Lower lobe of right lung (tissue), 2 donors: Measurements from ENCODE around the gene PCCA. TPM values are rescaled to one million over a fixed set of nuclear protein-coding genes. Genes with fewer than 3 reads are reported as not detected.

Source experiments
- ATAC-seq, 2 donors: fragments of 200-7000 bp; cut with Tn5 transposase; one replicate each; pipeline ENCODE4 v1.9.1; 2020 to 2022; ENCODE audit warnings: mild to moderate bottlenecking in 2 of 2, moderate library complexity in 2 of 2
- DNase-seq: peaks from one replicate; pipeline ENCODE4 v3.0.0-alpha.2; 2020
- H3K27ac ChIP-seq: fragments of 200-600 bp; one replicate; pipeline ENCODE4 v1.8.0; 2022
- H3K27me3 ChIP-seq: fragments of 200-600 bp; one replicate; pipeline ENCODE4 v1.8.0; 2022; ENCODE audit warnings: low read depth
- H3K36me3 ChIP-seq: fragments of 200-600 bp; one replicate; pipeline ENCODE4 v1.8.0; 2022; ENCODE audit warnings: mild to moderate bottlenecking
- H3K4me1 ChIP-seq: fragments of 200-600 bp; one replicate; pipeline ENCODE4 v1.8.0; 2022
- H3K4me3 ChIP-seq: fragments of 200-600 bp; one replicate; pipeline ENCODE4 v1.8.0; 2022; ENCODE audit warnings: mild to moderate bottlenecking
- H3K9me3 ChIP-seq: fragments of 200-600 bp; one replicate; pipeline ENCODE4 v1.8.0; 2022
- CTCF ChIP-seq: fragments of 200-600 bp; IDR thresholded peaks from one replicate; pipeline ENCODE4 v1.8.0; 2022; ENCODE audit warnings: antibody characterized with exemption, mild to moderate bottlenecking
- intact Hi-C: fragments of 100-400 bp; cut with DNase I; formaldehyde crosslinking; loops from one replicate; pipeline ENCODE4 v1.11.0; 2022
- total RNA-seq: library from RNA; stranded (reverse); fragmentation: NEBNext Ultra II Directional; extraction: Animal tissue kit (Norgen Biotek cat#: 25700); gene quantifications from one replicate; pipeline ENCODE4 v1.2.1, GENCODE V29; 2021
- donor health status: DM: no; HTN: yes; CAD: no; lungs with severe emphysema.

PCCA gene
- total RNA-seq, 1 donor from 2014 or later, result 37.8 TPM

GRCh38 chr13:100108913-100109507 is 20.1 kb downstream of the PCCA start:
- intact Hi-C loops, result no loop called here
- no peak for ATAC-seq

GRCh38 chr13:100110269-100110668 is 21.4 kb downstream of the PCCA start:
- H3K4me3 ChIP-seq, result no peak overlapping the region
- peaks cover 26% of the 10 kb centered on the region for H3K36me3 ChIP-seq
- H3K27ac ChIP-seq, result no peak overlapping the region
- no peaks in the 10 kb centered on the region for H3K9me3 ChIP-seq
- intact Hi-C loops, result no loop called here
- no peaks in the 10 kb centered on the region for H3K4me1 ChIP-seq
- no peak for DNase-seq
- TF ChIP-seq CTCF, result no peak
- no peaks in the 10 kb centered on the region for H3K27me3 ChIP-seq
- no peak for ATAC-seq

More at GRCh38 chr13:100108913-100109507, 20.1 kb downstream of the PCCA start:
- Histone ChIP-seq H3K4me1 (no peaks in the 10 kb centered on the region), H3K36me3 (peaks cover 27% of the 10 kb centered on the region), H3K9me3 (no peaks in the 10 kb centered on the region), H3K4me3 (no peak overlapping the region), H3K27ac (no peak overlapping the region), H3K27me3 (no peaks in the 10 kb centered on the region)
- TF ChIP-seq CTCF, result no peak
- no peak for DNase-seq

- H3K27me3 ChIP-seq, result no peaks in the 10 kb centered on the region
- peaks cover 33% of the 10 kb centered on the region for H3K36me3 ChIP-seq
- H3K27ac ChIP-seq, result no peak overlapping the region
- H3K4me3 ChIP-seq, result no peak overlapping the region
- DNase-seq (no peak), ATAC-seq (peak; percentile 48 to 61)
- no peak for TF ChIP-seq CTCF
- intact Hi-C loops, result no loop called here
- H3K9me3 ChIP-seq, result no peaks in the 10 kb centered on the region
- H3K4me1 ChIP-seq, result no peaks in the 10 kb centered on the region
Observed at GRCh38 chr13:100112186-100112838, 23.4 kb downstream of the PCCA start.

GRCh38 chr13:100115693-100116254 is 26.9 kb downstream of the PCCA start:
- Histone ChIP-seq H3K4me3 (no peak overlapping the region), H3K27ac (no peak overlapping the region), H3K4me1 (no peaks in the 10 kb centered on the region), H3K36me3 (peaks cover 33% of the 10 kb centered on the region), H3K27me3 (no peaks in the 10 kb centered on the region), H3K9me3 (no peaks in the 10 kb centered on the region)
- ATAC-seq, result no peak
- intact Hi-C loops, result no loop called here
- DNase-seq, result no peak
- no peak for TF ChIP-seq CTCF

GRCh38 chr13:100124265-100124664 is 35.4 kb downstream of the PCCA start:
- no peaks in the 10 kb centered on the region for H3K27me3 ChIP-seq
- no peaks in the 10 kb centered on the region for H3K4me1 ChIP-seq
- no peak overlapping the region for H3K4me3 ChIP-seq
- peak; percentile 41 to 62 for ATAC-seq
- intact Hi-C loops, result no loop called here
- H3K36me3 ChIP-seq, result no peaks in the 10 kb centered on the region
- no peak for DNase-seq
- TF ChIP-seq CTCF, result no peak
- H3K27ac ChIP-seq, result no peak overlapping the region
- peaks cover 12% of the 10 kb centered on the region for H3K9me3 ChIP-seq
